ENCODE data around the gene TMPRSS5. TPM values are rescaled to one million over a fixed set of nuclear protein-coding genes. Genes with fewer than 3 reads are reported as not detected.

TMPRSS5 gene
- polyA plus RNA-seq, 1 donor from 2014 or later = 2.6 TPM

- no peak overlapping the region for H3K9ac ChIP-seq (ENCODE audit: low read length)
- no peak for TF ChIP-seq EZH2 (IDR thresholded peaks at IDR 0.05; ENCODE audit: borderline replicate concordance, insufficient read depth, low read length, poor library complexity, severe bottlenecking)
- TF ChIP-seq POLR2AphosphoS5 (IDR thresholded peaks at IDR 0.05) = no peak
- TF ChIP-seq MXI1 (conservative IDR thresholded peaks at IDR 0.05; ENCODE audit: poor library complexity, severe bottlenecking) = no peak
- TF ChIP-seq EP300 (conservative IDR thresholded peaks at IDR 0.05; ENCODE audit: poor library complexity, severe bottlenecking) = no peak
- TF ChIP-seq CTCF (IDR thresholded peaks at IDR 0.05; ENCODE audit: poor library complexity, severe bottlenecking) = no peak
- no peak for TF ChIP-seq REST (IDR thresholded peaks at IDR 0.05; ENCODE audit: borderline replicate concordance)
- TF ChIP-seq RAD21 (conservative IDR thresholded peaks at IDR 0.05) = no peak
- TF ChIP-seq TAF1 (IDR thresholded peaks at IDR 0.05; ENCODE audit: low read depth) = no peak
- TF ChIP-seq SMC3 (conservative IDR thresholded peaks at IDR 0.05; ENCODE audit: poor library complexity) = no peak
- no peaks in the 10 kb centered on the region for H3K79me2 ChIP-seq (replicated peaks; ENCODE audit: insufficient read depth, low read length)
- H4K20me1 ChIP-seq (ENCODE audit: insufficient read depth) = no peaks in the 10 kb centered on the region
- no peaks in the 10 kb centered on the region for H3K9me3 ChIP-seq (ENCODE audit: low read length)
- H3F3A ChIP-seq (ENCODE audit: insufficient read depth, low read length, poor library complexity, severe bottlenecking) = no peaks in the 10 kb centered on the region
- H3K27ac ChIP-seq (ENCODE audit: low read length) = no peak overlapping the region
- no peak overlapping the region for H3K4me3 ChIP-seq (ENCODE audit: low read length)
- H3K4me2 ChIP-seq (ENCODE audit: low read length) = no peak overlapping the region
- H3K27me3 ChIP-seq (ENCODE audit: insufficient read depth, low read depth, low read length) = no peaks in the 10 kb centered on the region
- no peaks in the 10 kb centered on the region for H3K36me3 ChIP-seq (ENCODE audit: insufficient read depth, low read length)
- no peak overlapping the region for H2AFZ ChIP-seq (ENCODE audit: low read depth, low read length)
- H3K9me2 ChIP-seq (ENCODE audit: insufficient read depth, low read length) = no peaks in the 10 kb centered on the region
Observed at GRCh38 chr11:113645593-113646349, 60.3 kb downstream of the TMPRSS5 start.

GRCh38 chr11:113644605-113645004 is 61.5 kb downstream of the TMPRSS5 start:
- no peak for TF ChIP-seq RAD21 (conservative IDR thresholded peaks at IDR 0.05)
- TF ChIP-seq POLR2AphosphoS5 (IDR thresholded peaks at IDR 0.05) = no peak
- no peak for TF ChIP-seq MXI1 (conservative IDR thresholded peaks at IDR 0.05; ENCODE audit: poor library complexity, severe bottlenecking)
- TF ChIP-seq CTCF (IDR thresholded peaks at IDR 0.05; ENCODE audit: poor library complexity, severe bottlenecking) = no peak
- TF ChIP-seq REST (IDR thresholded peaks at IDR 0.05; ENCODE audit: borderline replicate concordance) = no peak
- TF ChIP-seq EP300 (conservative IDR thresholded peaks at IDR 0.05; ENCODE audit: poor library complexity, severe bottlenecking) = no peak
- TF ChIP-seq SMC3 (conservative IDR thresholded peaks at IDR 0.05; ENCODE audit: poor library complexity) = no peak
- no peak for TF ChIP-seq EZH2 (IDR thresholded peaks at IDR 0.05; ENCODE audit: borderline replicate concordance, insufficient read depth, low read length, poor library complexity, severe bottlenecking)
- TF ChIP-seq TAF1 (IDR thresholded peaks at IDR 0.05; ENCODE audit: low read depth) = no peak
- H3K4me3 ChIP-seq (ENCODE audit: low read length) = no peak overlapping the region
- H4K20me1 ChIP-seq (ENCODE audit: insufficient read depth) = no peaks in the 10 kb centered on the region
- no peaks in the 10 kb centered on the region for H3K36me3 ChIP-seq (ENCODE audit: insufficient read depth, low read length)
- H3K9ac ChIP-seq (ENCODE audit: low read length) = no peak overlapping the region
- H2AFZ ChIP-seq (ENCODE audit: low read depth, low read length) = no peak overlapping the region
- H3K27me3 ChIP-seq (ENCODE audit: insufficient read depth, low read depth, low read length) = no peaks in the 10 kb centered on the region
- no peaks in the 10 kb centered on the region for H3F3A ChIP-seq (ENCODE audit: insufficient read depth, low read length, poor library complexity, severe bottlenecking)
- H3K9me3 ChIP-seq (ENCODE audit: low read length) = no peaks in the 10 kb centered on the region
- no peak overlapping the region for H3K4me2 ChIP-seq (ENCODE audit: low read length)
- H3K27ac ChIP-seq (ENCODE audit: low read length) = no peak overlapping the region
- no peaks in the 10 kb centered on the region for H3K79me2 ChIP-seq (replicated peaks; ENCODE audit: insufficient read depth, low read length)
- H3K9me2 ChIP-seq (ENCODE audit: insufficient read depth, low read length) = no peaks in the 10 kb centered on the region
